IMR-90 (cell line): ENCODE data around the gene EVPL.

ENCODE experiments used
- BHLHE40 ChIP-seq: fragments of 150-350 bp; IDR thresholded peaks from 2 replicates; pipeline ENCODE4 v1.6.1; 2016; ENCODE audit warnings: mild to moderate bottlenecking, low read depth, low read length
- CEBPB ChIP-seq: IDR thresholded peaks from 2 replicates; pipeline ENCODE4 v1.6.1; 2012; ENCODE audit warnings: low read depth, low read length, improper control_type of control experiment
- CTCF ChIP-seq: conservative IDR thresholded peaks from 2 replicates; pipeline ENCODE4 v1.5.1; 2012; ENCODE audit warnings: mild to moderate bottlenecking, low read depth, low read length, improper control_type of control experiment
- ELK1 ChIP-seq: fragments of 150-350 bp; IDR thresholded peaks from 2 replicates; pipeline ENCODE4 v1.6.1; 2016; ENCODE audit warnings: low read depth, mild to moderate bottlenecking, low read length, moderate library complexity, borderline replicate concordance
- FOS ChIP-seq: fragments of 150-350 bp; IDR thresholded peaks from 2 replicates; pipeline ENCODE4 v1.6.1; 2016; ENCODE audit warnings: low read depth, low read length
- NFE2L2 ChIP-seq: fragments of 150-350 bp; IDR thresholded peaks from 2 replicates; pipeline ENCODE4 v1.6.1; 2016; ENCODE audit warnings: low read depth, mild to moderate bottlenecking, low read length
- POLR2A ChIP-seq: IDR thresholded peaks from 2 replicates; pipeline ENCODE4 v1.6.1; 2012; ENCODE audit warnings: mild to moderate bottlenecking, low read depth, low read length
- RAD21 ChIP-seq: IDR thresholded peaks from 2 replicates; pipeline ENCODE4 v1.6.1; 2012; ENCODE audit warnings: low read length, improper control_type of control experiment
- RCOR1 ChIP-seq: IDR thresholded peaks from 2 replicates; pipeline ENCODE4 v1.6.1; 2012; ENCODE audit warnings: mild to moderate bottlenecking, low read length, improper control_type of control experiment; ENCODE audit not compliant: insufficient replicate concordance
- RFX5 ChIP-seq: IDR thresholded peaks from 2 replicates; pipeline ENCODE4 v1.8.0; 2012; ENCODE audit warnings: low read depth, mild to moderate bottlenecking, low read length, moderate library complexity
- SMC3 ChIP-seq: fragments of 150-350 bp; IDR thresholded peaks from 2 replicates; pipeline ENCODE4 v1.6.1; 2016; ENCODE audit warnings: low read depth, mild to moderate bottlenecking, antibody characterized with exemption, low read length, moderate library complexity
- TF ChIP-seq, protein P1 (sequence below): fragments of 150-350 bp; IDR thresholded peaks from 2 replicates; pipeline ENCODE4 v1.6.1; 2017; ENCODE audit warnings: mild to moderate bottlenecking, antibody characterized with exemption, low read length, low read depth

- no peak for TF ChIP-seq CTCF
- no peak for TF ChIP-seq RCOR1
- TF ChIP-seq BHLHE40, result no peak
- TF ChIP-seq POLR2A, result no peak
- no peak for TF ChIP-seq SMC3
- TF ChIP-seq FOS, result no peak
- no peak for TF ChIP-seq CEBPB
- TF ChIP-seq, protein P1, sequence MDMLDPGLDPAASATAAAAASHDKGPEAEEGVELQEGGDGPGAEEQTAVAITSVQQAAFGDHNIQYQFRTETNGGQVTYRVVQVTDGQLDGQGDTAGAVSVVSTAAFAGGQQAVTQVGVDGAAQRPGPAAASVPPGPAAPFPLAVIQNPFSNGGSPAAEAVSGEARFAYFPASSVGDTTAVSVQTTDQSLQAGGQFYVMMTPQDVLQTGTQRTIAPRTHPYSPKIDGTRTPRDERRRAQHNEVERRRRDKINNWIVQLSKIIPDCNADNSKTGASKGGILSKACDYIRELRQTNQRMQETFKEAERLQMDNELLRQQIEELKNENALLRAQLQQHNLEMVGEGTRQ, result no peak
- TF ChIP-seq NFE2L2, result no peak
- no peak for TF ChIP-seq RFX5
- no peak for TF ChIP-seq ELK1
- no peak for TF ChIP-seq RAD21
These were observed 9.4 kb downstream of the EVPL start for GRCh38 chr17:76017481-76018339.
